Immature natural killer cell (primary cell): ENCODE results near the gene TRABD2B. TPM values are rescaled to one million over a fixed set of nuclear protein-coding genes. Genes with fewer than 3 reads are reported as not detected.

Source experiments
- DNase-seq, 3 donors: peaks; one replicate each; pipeline ENCODE4 v3.0.0; 2022; ENCODE audit warnings: mixed read lengths in 1 of 3
- H3K27ac Mint-ChIP-seq, 6 donors: one replicate each; pipeline ENCODE4 v1.8.0; 2020; ENCODE audit warnings: mixed read lengths in 6 of 6, mild to moderate bottlenecking in 5 of 6, inconsistent platforms in 4 of 6, moderate library complexity in 3 of 6
- H3K27me3 Mint-ChIP-seq, 3 donors: one replicate each; pipeline ENCODE4 v1.8.0; 2020 to 2021; ENCODE audit warnings: low read depth in 3 of 3, mild to moderate bottlenecking in 3 of 3, mixed read lengths in 3 of 3, moderate library complexity in 3 of 3, inconsistent platforms in 1 of 3
- H3K36me3 Mint-ChIP-seq, 3 donors: one replicate each; pipeline ENCODE4 v1.8.0; 2020; ENCODE audit warnings: mixed read lengths in 3 of 3, inconsistent platforms in 2 of 3, mild to moderate bottlenecking in 2 of 3
- H3K4me1 Mint-ChIP-seq, 2 donors: one replicate each; pipeline ENCODE4 v1.8.0; 2020; ENCODE audit warnings: inconsistent platforms in 2 of 2, mild to moderate bottlenecking in 2 of 2, mixed read lengths in 2 of 2, moderate library complexity in 1 of 2
- H3K4me3 Mint-ChIP-seq, 5 donors: one replicate each; pipeline ENCODE4 v1.8.0; 2020; ENCODE audit warnings: mild to moderate bottlenecking in 5 of 5, mixed read lengths in 5 of 5, inconsistent platforms in 3 of 5, moderate library complexity in 3 of 5
- H3K9me3 Mint-ChIP-seq, 6 donors: one replicate each; pipeline ENCODE4 v1.8.0; 2020; ENCODE audit warnings: mild to moderate bottlenecking in 6 of 6, mixed read lengths in 6 of 6, inconsistent platforms in 4 of 6, moderate library complexity in 3 of 6
- polyA plus RNA-seq, 3 donors: library from polyadenylated mRNA; unstranded; fragments of 300-500 nt; fragmentation: Illumina TruSeq; gene quantifications; one replicate each; pipeline ENCODE4 v1.2.3, GENCODE V29; 2021

TRABD2B gene
- polyA plus RNA-seq, 3 donors from 2014 or later = not detected

- Mint-ChIP-seq H3K4me1 (no peaks in the 10 kb centered on the region), H3K27ac (no peak overlapping the region), H3K9me3 (no peaks in the 10 kb centered on the region), H3K27me3 (peaks cover 0 to 9% (median 6%) of the 10 kb centered on the region in 3 donors), H3K36me3 (no peaks in the 10 kb centered on the region), H3K4me3 (no peak overlapping the region)
- DNase-seq = no peak
These were observed 20.5 kb downstream of the TRABD2B start for GRCh38 chr1:47976728-47977127.

GRCh38 chr1:47976267-47976666 is 20.9 kb downstream of the TRABD2B start:
- no peaks in the 10 kb centered on the region for H3K9me3 Mint-ChIP-seq
- DNase-seq = no peak
- H3K27ac Mint-ChIP-seq = no peak overlapping the region
- H3K4me1 Mint-ChIP-seq = no peaks in the 10 kb centered on the region
- no peak overlapping the region for H3K4me3 Mint-ChIP-seq
- peaks cover 0 to 9% (median 6%) of the 10 kb centered on the region in 3 donors for H3K27me3 Mint-ChIP-seq
- H3K36me3 Mint-ChIP-seq = no peaks in the 10 kb centered on the region

DNA sequence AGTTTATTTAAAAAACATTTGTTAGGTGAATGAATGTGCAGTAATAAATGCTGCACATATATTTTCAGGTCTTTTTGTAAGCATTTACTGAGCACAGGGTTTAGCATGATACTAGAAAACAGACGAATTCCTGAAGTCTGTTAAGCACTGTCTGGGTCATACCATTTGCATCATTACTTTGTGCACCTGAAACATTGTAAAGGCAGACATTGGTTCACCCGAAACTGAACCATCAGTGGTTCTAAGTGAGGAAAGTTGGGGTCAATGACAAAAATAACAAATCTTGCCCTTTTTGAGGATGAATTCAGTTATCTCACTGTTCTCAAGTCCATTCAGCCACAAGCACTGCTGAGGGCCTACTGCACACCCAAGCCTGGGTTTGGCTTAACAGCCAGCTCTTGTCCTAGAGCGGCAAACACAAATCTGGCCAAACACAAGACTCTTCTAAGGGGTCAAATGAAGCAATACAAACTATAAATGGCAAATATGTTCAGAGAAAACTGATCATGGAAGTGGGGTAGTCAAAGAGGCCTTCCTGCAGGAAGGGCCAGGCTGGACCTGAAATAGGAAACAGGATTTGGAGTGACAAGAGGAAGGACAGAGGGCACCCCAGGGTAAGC is 21.8 kb downstream of the TRABD2B start:
- no peak for DNase-seq
- Mint-ChIP-seq H3K36me3 (no peaks in the 10 kb centered on the region), H3K27me3 (peaks cover 0 to 6% (median 4%) of the 10 kb centered on the region in 3 donors), H3K4me1 (no peaks in the 10 kb centered on the region), H3K27ac (no peak overlapping the region), H3K9me3 (no peaks in the 10 kb centered on the region), H3K4me3 (no peak overlapping the region)

- Mint-ChIP-seq H3K27me3 (peaks cover 0 to 6% (median 6%) of the 10 kb centered on the region in 3 donors), H3K9me3 (no peaks in the 10 kb centered on the region), H3K4me1 (no peaks in the 10 kb centered on the region), H3K36me3 (no peaks in the 10 kb centered on the region), H3K27ac (no peak overlapping the region), H3K4me3 (no peak overlapping the region)
- no peak for DNase-seq
These were observed 24.2 kb downstream of the TRABD2B start for GRCh38 chr1:47972864-47973432.

GRCh38 chr1:47971385-47972160 is 25.6 kb downstream of the TRABD2B start:
- H3K4me3 Mint-ChIP-seq = no peak overlapping the region
- H3K27me3 Mint-ChIP-seq = peaks cover 0 to 6% (median 6%) of the 10 kb centered on the region in 3 donors
- no peaks in the 10 kb centered on the region for H3K4me1 Mint-ChIP-seq
- H3K27ac Mint-ChIP-seq = no peak overlapping the region
- H3K9me3 Mint-ChIP-seq = no peaks in the 10 kb centered on the region
- H3K36me3 Mint-ChIP-seq = no peaks in the 10 kb centered on the region
- DNase-seq = no peak

DNA sequence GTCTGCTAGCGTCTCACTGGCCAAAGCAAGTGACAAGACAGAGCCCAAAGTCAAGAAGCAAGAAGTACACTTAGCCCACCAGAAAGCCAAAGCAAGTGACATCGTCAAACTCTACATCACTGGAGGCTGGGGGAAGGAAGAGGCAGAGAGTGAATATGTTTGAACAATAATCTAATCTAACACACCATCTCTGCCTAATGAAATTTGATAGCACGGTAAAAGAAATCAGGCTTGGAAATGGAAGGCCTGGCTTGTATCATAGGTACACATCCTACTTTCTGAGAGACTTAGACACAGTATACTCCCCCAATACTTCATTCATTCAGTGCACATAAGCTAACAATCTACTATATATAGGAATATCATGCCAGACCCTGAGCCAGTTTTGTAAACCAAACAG is 26.3 kb downstream of the TRABD2B start:
- H3K36me3 Mint-ChIP-seq = no peaks in the 10 kb centered on the region
- H3K27ac Mint-ChIP-seq = no peak overlapping the region
- no peaks in the 10 kb centered on the region for H3K4me1 Mint-ChIP-seq
- H3K27me3 Mint-ChIP-seq = peaks cover 0 to 6% (median 6%) of the 10 kb centered on the region in 3 donors
- H3K4me3 Mint-ChIP-seq = no peak overlapping the region
- no peaks in the 10 kb centered on the region for H3K9me3 Mint-ChIP-seq
- DNase-seq = no peak

DNA sequence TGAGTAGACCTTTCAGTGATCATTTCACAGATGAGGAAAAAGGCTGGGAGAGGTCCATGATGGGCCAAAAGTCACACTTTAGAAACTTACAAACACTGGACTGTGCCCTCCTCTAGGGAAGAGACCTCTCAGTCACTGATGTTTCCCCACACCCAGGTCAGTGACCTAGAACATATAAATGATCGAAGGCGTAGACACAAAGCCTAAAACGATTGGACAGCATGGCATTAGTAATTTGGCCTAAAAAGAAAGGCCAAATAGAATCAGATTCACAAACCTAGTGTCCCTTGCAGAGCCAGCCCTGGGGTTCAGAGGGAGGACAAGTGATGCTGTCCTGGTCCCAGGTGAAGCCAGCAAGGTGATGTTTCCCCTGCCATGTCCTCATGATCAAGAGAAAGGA is 27.7 kb downstream of the TRABD2B start:
- H3K9me3 Mint-ChIP-seq = no peaks in the 10 kb centered on the region
- DNase-seq = no peak

DNA sequence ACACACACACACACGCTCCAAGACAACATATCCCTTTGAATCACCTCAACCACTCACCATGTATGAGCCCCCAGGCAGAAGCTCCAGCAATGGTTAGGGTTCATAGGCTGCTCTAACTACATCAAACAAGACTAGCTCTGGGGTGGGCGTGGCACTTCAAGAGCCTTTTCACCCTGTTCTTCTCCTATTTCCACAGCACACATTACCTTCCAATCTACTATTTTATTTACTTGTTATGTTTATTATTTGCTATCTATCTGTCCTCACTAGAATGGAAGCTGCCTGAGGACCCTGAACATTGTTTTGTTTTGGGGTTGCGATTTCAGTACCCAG is 28.7 kb downstream of the TRABD2B start:
- no peaks in the 10 kb centered on the region for H3K36me3 Mint-ChIP-seq
- no peak overlapping the region for H3K27ac Mint-ChIP-seq
- H3K27me3 Mint-ChIP-seq = peaks cover 0 to 7% (median 5%) of the 10 kb centered on the region in 3 donors
- no peaks in the 10 kb centered on the region for H3K4me1 Mint-ChIP-seq
- no peak for DNase-seq
- no peaks in the 10 kb centered on the region for H3K9me3 Mint-ChIP-seq
- H3K4me3 Mint-ChIP-seq = no peak overlapping the region

More for the DNA sequence above, 27.7 kb downstream of the TRABD2B start:
- no peaks in the 10 kb centered on the region for H3K36me3 Mint-ChIP-seq
- H3K27me3 Mint-ChIP-seq = peaks cover 0 to 9% (median 8%) of the 10 kb centered on the region in 3 donors
- no peak overlapping the region for H3K4me3 Mint-ChIP-seq
- no peak overlapping the region for H3K27ac Mint-ChIP-seq
- H3K4me1 Mint-ChIP-seq = no peaks in the 10 kb centered on the region

GRCh38 chr1:47967864-47968555 is 29.2 kb downstream of the TRABD2B start:
- H3K4me1 Mint-ChIP-seq = no peaks in the 10 kb centered on the region
- no peaks in the 10 kb centered on the region for H3K9me3 Mint-ChIP-seq
- no peak for DNase-seq
- peaks cover 0 to 5% (median 2%) of the 10 kb centered on the region in 3 donors for H3K27me3 Mint-ChIP-seq
- no peaks in the 10 kb centered on the region for H3K36me3 Mint-ChIP-seq
- no peak overlapping the region for H3K4me3 Mint-ChIP-seq
- no peak overlapping the region for H3K27ac Mint-ChIP-seq

DNA sequence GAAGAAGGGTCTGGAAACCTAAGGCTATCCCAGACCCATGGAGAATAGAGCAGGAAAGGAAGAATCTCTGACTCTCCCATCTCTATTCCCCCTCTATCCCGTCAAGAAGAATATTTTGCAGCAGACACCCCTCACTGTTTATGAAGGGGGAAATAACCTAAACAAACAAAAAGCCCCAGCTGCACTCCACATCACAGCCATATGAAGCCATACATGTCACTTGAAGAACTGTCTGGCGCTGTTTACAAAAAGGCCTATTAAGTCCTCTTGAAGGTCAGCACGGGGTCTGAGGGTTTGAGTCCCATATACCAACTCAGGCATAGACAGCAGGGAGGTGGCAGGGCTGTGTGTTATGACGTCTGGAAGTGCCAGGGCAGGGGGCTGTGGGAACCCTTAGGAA is 31.4 kb downstream of the TRABD2B start:
- no peak for DNase-seq
- Mint-ChIP-seq H3K4me3 (no peak overlapping the region), H3K27ac (no peak overlapping the region), H3K4me1 (no peaks in the 10 kb centered on the region), H3K27me3 (peaks cover 0 to 8% (median 2%) of the 10 kb centered on the region in 3 donors), H3K36me3 (no peaks in the 10 kb centered on the region), H3K9me3 (no peaks in the 10 kb centered on the region)

- Mint-ChIP-seq H3K27ac (no peak overlapping the region), H3K36me3 (no peaks in the 10 kb centered on the region), H3K27me3 (peaks cover 0 to 8% (median 2%) of the 10 kb centered on the region in 3 donors), H3K9me3 (no peaks in the 10 kb centered on the region), H3K4me1 (no peaks in the 10 kb centered on the region), H3K4me3 (no peak overlapping the region)
- DNase-seq = no peak
These were observed 32.5 kb downstream of the TRABD2B start for GRCh38 chr1:47964636-47965035.

- no peaks in the 10 kb centered on the region for H3K36me3 Mint-ChIP-seq
- no peak for DNase-seq
- peaks cover 0 to 8% (median 2%) of the 10 kb centered on the region in 3 donors for H3K27me3 Mint-ChIP-seq
- H3K4me1 Mint-ChIP-seq = no peaks in the 10 kb centered on the region
- H3K4me3 Mint-ChIP-seq = no peak overlapping the region
- H3K9me3 Mint-ChIP-seq = no peaks in the 10 kb centered on the region
- H3K27ac Mint-ChIP-seq = no peak overlapping the region
These were observed 33.4 kb downstream of the TRABD2B start for GRCh38 chr1:47963568-47964358.

GRCh38 chr1:47962750-47963492 is 34.3 kb downstream of the TRABD2B start:
- no peaks in the 10 kb centered on the region for H3K36me3 Mint-ChIP-seq
- no peak overlapping the region for H3K27ac Mint-ChIP-seq
- H3K27me3 Mint-ChIP-seq = peaks cover 0 to 8% (median 2%) of the 10 kb centered on the region in 3 donors
- no peak overlapping the region for H3K4me3 Mint-ChIP-seq
- H3K4me1 Mint-ChIP-seq = no peaks in the 10 kb centered on the region
- no peaks in the 10 kb centered on the region for H3K9me3 Mint-ChIP-seq
- no peak for DNase-seq
